K562 (cell line): ENCODE results near the gene FCSK. TPM values are rescaled to one million over a fixed set of nuclear protein-coding genes. Genes with fewer than 3 reads are reported as not detected.

Source experiments
- BCOR ChIP-seq: fragments of 450-650 bp; IDR thresholded peaks from 2 replicates; pipeline ENCODE4 v1.6.1; 2016
- BMI1 ChIP-seq: fragments of 150-350 bp; IDR thresholded peaks from 2 replicates; pipeline ENCODE4 v1.6.1; 2014; ENCODE audit warnings: low read length
- BRD9 ChIP-seq: fragments of 450-650 bp; IDR thresholded peaks from 2 replicates; pipeline ENCODE4 v1.6.1; 2018; ENCODE audit warnings: low read depth; ENCODE audit not compliant: partially characterized antibody
- EP300 ChIP-seq: IDR thresholded peaks from 2 replicates; pipeline ENCODE4 v1.6.1; 2012; ENCODE audit warnings: low read length, improper control_type of control experiment
- MCM7 ChIP-seq, 2 experiments: fragments of 450-650 bp; IDR thresholded peaks; 2 replicates each; pipeline ENCODE4 v1.6.1; 2016 to 2018
- MEIS2 ChIP-seq: fragments of 450-650 bp; IDR thresholded peaks from 2 replicates; pipeline ENCODE4 v1.6.1; 2014; ENCODE audit warnings: mild to moderate bottlenecking; ENCODE audit not compliant: partially characterized antibody
- NCOA2 ChIP-seq, 2 experiments: fragments of 450-650 bp; IDR thresholded peaks; 2 replicates each; pipeline ENCODE4 v1.6.1; 2018; ENCODE audit warnings: mild to moderate bottlenecking in 2 of 2, moderate library complexity in 1 of 2; ENCODE audit not compliant: partially characterized antibody in 2 of 2
- NEUROD1 ChIP-seq: fragments of 150-350 bp; IDR thresholded peaks from 2 replicates; pipeline ENCODE4 v1.6.1; 2014; ENCODE audit warnings: borderline replicate concordance, low read length, low read depth; ENCODE audit not compliant: partially characterized antibody
- NR3C1 ChIP-seq: sonication (generic); formaldehyde crosslinking; IDR thresholded peaks from 2 replicates; pipeline ENCODE4 v1.8.1; 2022; ENCODE audit warnings: missing genetic modification reagents
- NUFIP1 ChIP-seq: fragments of 450-650 bp; IDR thresholded peaks from 2 replicates; pipeline ENCODE4 v1.6.1; 2018; ENCODE audit not compliant: partially characterized antibody
- PRMT5 ChIP-seq: sonication (generic); formaldehyde crosslinking; IDR thresholded peaks from 2 replicates; pipeline ENCODE4 v1.5.0; 2020; ENCODE audit warnings: missing genetic modification reagents
- PURB ChIP-seq: sonication (generic); formaldehyde crosslinking; IDR thresholded peaks from 2 replicates; pipeline ENCODE4 v1.9.0; 2021; ENCODE audit warnings: low read depth, mild to moderate bottlenecking, missing genetic modification reagents
- RBM39 ChIP-seq: fragments of 200-400 bp; formaldehyde crosslinking; optimal IDR thresholded peaks from 2 replicates; pipeline ENCODE3; 2018; ENCODE audit warnings: low read depth, low read length
- RFX7 ChIP-seq: fragments of 250-450 bp; sonication (Bioruptor Pico); IDR thresholded peaks from 2 replicates; pipeline ENCODE4 v1.5.1; 2021; ENCODE audit warnings: mild to moderate bottlenecking
- RHOXF2B ChIP-seq: fragments of 250-450 bp; sonication (Bioruptor Pico); conservative IDR thresholded peaks from 2 replicates; pipeline ENCODE4 v1.5.1; 2021
- SIN3A ChIP-seq, 2 experiments: fragments of 150-350 bp in 1 of 2; IDR thresholded peaks; 2 replicates each; pipeline ENCODE4 v1.6.1; 2011 to 2016; ENCODE audit warnings: borderline replicate concordance in 2 of 2, low read depth in 2 of 2, low read length in 2 of 2, mild to moderate bottlenecking in 2 of 2, moderate library complexity in 2 of 2; ENCODE audit not compliant: control insufficient read depth in 1 of 2
- TCF7L2 ChIP-seq: fragments of 150-350 bp; IDR thresholded peaks from 2 replicates; pipeline ENCODE4 v1.6.1; 2016; ENCODE audit warnings: low read depth, mild to moderate bottlenecking, low read length, moderate library complexity
- TSC22D4 ChIP-seq: fragments of 450-650 bp; IDR thresholded peaks from 2 replicates; pipeline ENCODE4 v1.6.1; 2016; ENCODE audit warnings: missing genetic modification characterization, missing biosample characterization, control low read depth
- XRCC5 ChIP-seq: fragments of 200-400 bp; formaldehyde crosslinking; IDR thresholded peaks from 2 replicates; pipeline ENCODE4 v1.6.1; 2017; ENCODE audit warnings: low read depth, mild to moderate bottlenecking, low read length
- ZKSCAN3 ChIP-seq: fragments of 250-450 bp; sonication (Bioruptor Pico); IDR thresholded peaks from 2 replicates; pipeline ENCODE4 v1.4.0; 2020
- ZNF121 ChIP-seq: sonication (generic); formaldehyde crosslinking; conservative IDR thresholded peaks from 2 replicates; pipeline ENCODE4 v1.8.0; 2022; ENCODE audit warnings: missing genetic modification reagents
- ZNF124 ChIP-seq: sonication (generic); formaldehyde crosslinking; IDR thresholded peaks from 2 replicates; pipeline ENCODE4 v1.8.1; 2022; ENCODE audit warnings: missing genetic modification reagents
- ZNF384 ChIP-seq: IDR thresholded peaks from 2 replicates; pipeline ENCODE4 v1.6.1; 2012; ENCODE audit warnings: low read depth, low read length, improper control_type of control experiment
- polyA plus RNA-seq, 8 experiments: library from polyadenylated mRNA; depleted of rRNA in 4 of 8; stranded (reverse) in 5 of 8; unstranded in 3 of 8; fragments of >200 nt; fragmentation: Nextera tagmentation in 2 of 8; fragmentation: Illumina TruSeq in 1 of 8; extraction: Ambion mirVana in 2 of 8; extraction: Trizol in 1 of 8; gene quantifications; 2 replicates each; pipeline versions ENCODE4 v1.2.1 to v1.2.3, GENCODE V29; 2011 to 2014; ENCODE audit warnings: inconsistent platforms in 1 of 8, missing spikeins in 1 of 8
- total RNA-seq, 7 experiments: library from RNA; depleted of rRNA in 6 of 7; stranded (reverse); fragments of >200 nt in 6 of 7; fragmentation: Illumina TruSeq in 2 of 7; extraction: Trizol in 2 of 7; gene quantifications; 2 replicates each; pipeline versions ENCODE4 v1.2.1 to v1.2.3, GENCODE V29; 2011 to 2021; ENCODE audit warnings: low replicate concordance in 1 of 7
- TF ChIP-seq, protein P1 (sequence below): fragments of 250-450 bp; sonication (Bioruptor Pico); IDR thresholded peaks from 2 replicates; pipeline ENCODE4 v1.5.0; 2021; ENCODE audit warnings: mild to moderate bottlenecking, moderate library complexity
- TF ChIP-seq, protein P2 (sequence below): fragments of 450-650 bp; IDR thresholded peaks from 2 replicates; pipeline ENCODE4 v1.6.1; 2016; ENCODE audit warnings: mild to moderate bottlenecking

Gene FCSK
- total and polyA plus RNA-seq, 9 of the 15 experiments (the other 6 are each of a cell fraction or from before 2014, with no cell fraction given): 0.92 to 18.6 (median 8.3) TPM

DNA sequence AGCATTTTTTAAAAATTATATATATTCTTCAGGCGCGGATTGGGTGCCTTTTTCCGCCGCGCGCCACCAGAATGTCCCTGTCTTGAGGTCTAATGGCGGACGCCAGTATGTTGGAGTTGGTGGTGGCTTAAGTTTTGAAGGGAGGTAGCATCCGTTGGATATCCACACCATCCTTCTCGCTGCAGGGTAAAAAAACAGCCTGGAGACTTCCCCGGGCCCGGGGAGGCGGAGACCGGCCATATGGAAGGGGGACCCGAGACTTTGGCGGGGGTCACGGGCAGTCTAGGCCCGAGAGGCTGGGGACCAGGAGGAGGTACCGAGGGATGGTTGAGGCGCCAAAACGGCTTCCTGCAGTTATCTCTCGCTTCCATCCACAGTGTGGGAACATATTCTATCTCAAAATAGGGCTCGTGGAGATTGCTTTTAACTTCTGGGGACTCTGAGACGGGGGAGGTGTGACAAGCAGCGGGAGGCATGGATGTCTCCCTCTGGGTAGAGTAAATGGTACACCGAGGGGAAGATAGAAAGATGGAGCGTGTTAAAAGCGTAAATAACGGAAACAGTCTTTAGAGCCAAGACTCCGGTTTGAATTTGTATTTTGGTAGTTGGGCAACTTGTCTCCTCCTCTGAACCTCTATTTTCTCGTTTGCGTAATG, 69.5 kb downstream of the FCSK start, which contains the start of gene SF3B3 (continued):
- TF ChIP-seq EP300 (no peak), TCF7L2 (no peak), SIN3A (IDR thresholded peaks at IDR 0.05; ENCODE audit: borderline replicate concordance in 2 of 2, control insufficient read depth in 1 of 2, low read depth in 2 of 2, low read length in 2 of 2) (0 out of 4 replicates have a peak, but pooled peaks of 1 of the 2 experiments have one; percentile 19), RHOXF2B (CRISPR knock-in tag) (no peak), BRD9 (peak; percentile 99), RBM39 (peak; percentile 41), MEIS2 (no peak), ZNF384 (no peak), RFX7 (CRISPR knock-in tag) (no peak), NUFIP1 (no peak), ZNF124 (no peak), MCM7 (IDR thresholded peaks at IDR 0.05) (no peak), ZNF121 (CRISPR knock-in tag) (no peak), NEUROD1 (peak; percentile 40), XRCC5 (0 out of 2 replicates have a peak, but pooled peaks have one; percentile 30), NCOA2 (IDR thresholded peaks at IDR 0.05; ENCODE audit: partially characterized antibody in 2 of 2) (no peak), BMI1 (no peak), PURB (no peak), BCOR (no peak), PRMT5 (CRISPR knock-in tag) (no peak), ZKSCAN3 (CRISPR knock-in tag) (no peak), TSC22D4 (tag) (no peak), NR3C1 (CRISPR knock-in tag) (no peak)
- TF ChIP-seq, protein P1, sequence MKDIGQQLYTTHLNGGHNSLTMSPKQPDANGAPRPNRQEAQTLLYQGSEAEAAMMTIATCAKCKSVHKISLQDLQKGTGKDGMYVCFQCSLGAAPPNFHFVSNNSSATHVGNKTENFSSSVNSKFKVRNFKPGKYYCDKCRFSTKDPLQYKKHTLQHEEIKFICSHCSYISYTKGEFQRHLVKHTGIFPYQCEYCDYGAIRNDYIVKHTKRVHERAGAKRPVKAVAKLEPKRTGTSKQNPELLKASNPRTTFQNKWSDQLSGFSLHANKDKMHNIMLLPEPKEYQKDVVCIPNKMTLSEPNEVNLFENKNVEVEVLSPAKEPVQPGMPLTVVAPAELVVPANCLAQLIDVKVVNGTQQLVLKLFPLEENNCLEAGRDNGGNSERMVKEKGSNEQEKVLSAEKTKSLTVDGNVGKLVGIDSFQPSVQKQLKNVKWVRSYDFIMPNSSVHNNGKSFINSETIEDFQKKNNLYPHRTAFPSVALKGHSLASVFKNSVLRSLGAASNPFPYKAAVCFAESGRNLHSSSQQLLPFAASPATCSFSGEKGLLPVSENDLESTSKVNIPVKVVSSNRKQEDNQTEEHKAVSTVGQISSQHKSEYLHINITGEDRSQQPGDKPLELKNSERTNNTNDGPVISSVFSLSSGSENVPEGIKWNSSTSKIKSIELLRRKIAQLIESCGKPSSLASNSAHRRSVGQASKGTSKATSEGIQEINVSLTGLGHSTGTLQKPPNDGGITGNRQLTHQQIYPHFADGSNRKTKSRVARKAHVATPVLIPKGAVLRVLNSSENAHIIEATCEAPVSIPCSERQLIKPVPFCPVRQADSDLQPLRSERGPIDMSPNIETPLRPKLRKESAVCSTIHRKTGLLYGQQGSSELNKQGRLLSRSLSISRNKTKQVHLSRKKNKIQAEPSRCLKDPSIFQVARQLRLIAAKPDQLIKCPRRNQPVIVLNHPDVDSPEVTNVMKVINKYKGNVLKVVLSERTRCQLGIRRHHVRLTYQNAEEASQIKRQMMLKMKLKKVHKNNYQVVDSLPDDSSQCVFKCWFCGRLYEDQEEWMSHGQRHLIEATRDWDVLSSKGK (CRISPR knock-in tag): no peak
- TF ChIP-seq, protein P2, sequence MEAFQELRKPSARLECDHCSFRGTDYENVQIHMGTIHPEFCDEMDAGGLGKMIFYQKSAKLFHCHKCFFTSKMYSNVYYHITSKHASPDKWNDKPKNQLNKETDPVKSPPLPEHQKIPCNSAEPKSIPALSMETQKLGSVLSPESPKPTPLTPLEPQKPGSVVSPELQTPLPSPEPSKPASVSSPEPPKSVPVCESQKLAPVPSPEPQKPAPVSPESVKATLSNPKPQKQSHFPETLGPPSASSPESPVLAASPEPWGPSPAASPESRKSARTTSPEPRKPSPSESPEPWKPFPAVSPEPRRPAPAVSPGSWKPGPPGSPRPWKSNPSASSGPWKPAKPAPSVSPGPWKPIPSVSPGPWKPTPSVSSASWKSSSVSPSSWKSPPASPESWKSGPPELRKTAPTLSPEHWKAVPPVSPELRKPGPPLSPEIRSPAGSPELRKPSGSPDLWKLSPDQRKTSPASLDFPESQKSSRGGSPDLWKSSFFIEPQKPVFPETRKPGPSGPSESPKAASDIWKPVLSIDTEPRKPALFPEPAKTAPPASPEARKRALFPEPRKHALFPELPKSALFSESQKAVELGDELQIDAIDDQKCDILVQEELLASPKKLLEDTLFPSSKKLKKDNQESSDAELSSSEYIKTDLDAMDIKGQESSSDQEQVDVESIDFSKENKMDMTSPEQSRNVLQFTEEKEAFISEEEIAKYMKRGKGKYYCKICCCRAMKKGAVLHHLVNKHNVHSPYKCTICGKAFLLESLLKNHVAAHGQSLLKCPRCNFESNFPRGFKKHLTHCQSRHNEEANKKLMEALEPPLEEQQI: 0 out of 2 replicates have a peak, but pooled peaks have one; percentile 6
